Heart left ventricle (tissue), 13 donors: ENCODE measurements around the gene TACC3.

Experiments used
- POLR2A ChIP-seq, 2 donors: fragments of 450-650 bp; IDR thresholded peaks; one replicate each; pipeline ENCODE4 v1.6.1; 2017; ENCODE audit warnings: antibody characterized with exemption in 2 of 2, mild to moderate bottlenecking in 2 of 2, moderate library complexity in 2 of 2
- TF ChIP-seq, protein P1 (sequence below), 12 donors: fragments of 200-600 bp; sonication (generic) in 4 of 12; IDR thresholded peaks; one replicate each; pipeline versions ENCODE4 v1.5.0 to v1.8.0; 2018 to 2022; ENCODE audit warnings: antibody characterized with exemption in 12 of 12, mild to moderate bottlenecking in 5 of 12
- donor health status: ischemic (EF 13 %, LVEDD 7.1; RV severe dilation, severe dysfunction).
- donor health status: DM: no; HTN: yes; CAD: no.
- donor health status: DM: no; HTN: no; CAD: no.
- donor health status: ischemic (EF 25% LVEDD 6.9; RV normal size, moderate dysfunction).
- donor health status: ischemic (EF 25% LVEDD 5.7; RV mildly dilated, moderate dysfunction).
- donor health status: ischemic (EF 35%, LVEDD 5.7; RV mildly dilated, moderate dysfunction).
- donor health status: nonischemic (EF 11% LVEDD 7.7; RV severe dilation, severe dysfunction).
- donor health status: DM: yes; HTN: yes; CAD: no.
- donor health status: PGD.
- donor health status: ischemic (EF 29% LVEDD 5.4; RV normal size, mild dysfunction).
- donor health status: nonischemic (EF 23%, LVEDD 6.1; RV moderate dilation, normal function).

GRCh38 chr4:1768367-1769034, 47.2 kb downstream of the TACC3 start:
- TF ChIP-seq, protein P1, sequence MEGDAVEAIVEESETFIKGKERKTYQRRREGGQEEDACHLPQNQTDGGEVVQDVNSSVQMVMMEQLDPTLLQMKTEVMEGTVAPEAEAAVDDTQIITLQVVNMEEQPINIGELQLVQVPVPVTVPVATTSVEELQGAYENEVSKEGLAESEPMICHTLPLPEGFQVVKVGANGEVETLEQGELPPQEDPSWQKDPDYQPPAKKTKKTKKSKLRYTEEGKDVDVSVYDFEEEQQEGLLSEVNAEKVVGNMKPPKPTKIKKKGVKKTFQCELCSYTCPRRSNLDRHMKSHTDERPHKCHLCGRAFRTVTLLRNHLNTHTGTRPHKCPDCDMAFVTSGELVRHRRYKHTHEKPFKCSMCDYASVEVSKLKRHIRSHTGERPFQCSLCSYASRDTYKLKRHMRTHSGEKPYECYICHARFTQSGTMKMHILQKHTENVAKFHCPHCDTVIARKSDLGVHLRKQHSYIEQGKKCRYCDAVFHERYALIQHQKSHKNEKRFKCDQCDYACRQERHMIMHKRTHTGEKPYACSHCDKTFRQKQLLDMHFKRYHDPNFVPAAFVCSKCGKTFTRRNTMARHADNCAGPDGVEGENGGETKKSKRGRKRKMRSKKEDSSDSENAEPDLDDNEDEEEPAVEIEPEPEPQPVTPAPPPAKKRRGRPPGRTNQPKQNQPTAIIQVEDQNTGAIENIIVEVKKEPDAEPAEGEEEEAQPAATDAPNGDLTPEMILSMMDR (IDR thresholded peaks at IDR 0.05), result no peak
- no peak for TF ChIP-seq POLR2A (IDR thresholded peaks at IDR 0.05)
